Cardiac muscle cell (in vitro differentiated cells and primary cell): ENCODE data around the gene SGPP1. TPM values are rescaled to one million over a fixed set of nuclear protein-coding genes. Genes with fewer than 3 reads are reported as not detected.
"Not testable (repeated sequence)": the region's sequence is repeated elsewhere in the genome, so short reads cannot be mapped to it uniquely, and the experiment has no call there.

Experiments used
- DNase-seq, 2 donors: peaks; one replicate each; pipeline versions ENCODE4 v3.0.0 to v3.0.0-alpha.2; 2010 to 2017; ENCODE audit warnings: low read depth in 1 of 2, low spot score in 1 of 2
- H3K27ac ChIP-seq: fragments of 200-600 bp; sonication (generic); 2 replicates; pipeline ENCODE4 v1.5.1; 2016
- H3K27me3 ChIP-seq: fragments of 200-600 bp; sonication (generic); 2 replicates; pipeline ENCODE4 v1.6.0; 2016; ENCODE audit warnings: control low read depth
- H3K36me3 ChIP-seq: fragments of 200-600 bp; sonication (generic); 2 replicates; pipeline ENCODE4 v1.5.1; 2016; ENCODE audit warnings: control low read depth
- H3K4me1 ChIP-seq: fragments of 200-600 bp; sonication (generic); 2 replicates; pipeline ENCODE4 v1.8.1; 2017; ENCODE audit warnings: low read depth, mild to moderate bottlenecking, mixed run types
- H3K4me3 ChIP-seq: fragments of 200-600 bp; sonication (generic); 2 replicates; pipeline ENCODE4 v1.5.1; 2016; ENCODE audit warnings: mild to moderate bottlenecking
- H3K9me3 ChIP-seq: fragments of 200-600 bp; sonication (generic); 2 replicates; pipeline ENCODE4 v1.5.1; 2017; ENCODE audit warnings: low read depth, mild to moderate bottlenecking, control low read depth
- CTCF ChIP-seq: IDR thresholded peaks from 2 replicates; pipeline ENCODE4 v1.5.1; 2012; ENCODE audit warnings: low read depth, mild to moderate bottlenecking, low read length
- polyA plus RNA-seq: library from polyadenylated mRNA; unstranded; fragments of >200 nt; fragmentation: Nextera tagmentation; extraction: Ambion mirVana; gene quantifications from 2 replicates; pipeline ENCODE4 v1.2.1, GENCODE V29; 2016
- total RNA-seq: library from RNA; depleted of rRNA; stranded (reverse); fragments of >200 nt; gene quantifications from 2 replicates; pipeline ENCODE4 v1.2.3, GENCODE V29; 2016

Gene SGPP1
- total and polyA plus RNA-seq, 2 experiments from 2014 or later: 10.6 to 12.2 TPM

- peak overlapping the region; percentile 39 for H3K4me3 ChIP-seq
- H3K4me1 ChIP-seq: no peaks in the 10 kb centered on the region
- peak in 1 of 2 donors; percentile 14 for DNase-seq
- no peaks in the 10 kb centered on the region for H3K36me3 ChIP-seq
- no peak for TF ChIP-seq CTCF
- H3K27me3 ChIP-seq: no peaks in the 10 kb centered on the region
- H3K27ac ChIP-seq: peak overlapping the region; percentile 86
- no peaks in the 10 kb centered on the region for H3K9me3 ChIP-seq
Observed at GRCh38 chr14:63642656-63643382, 85.0 kb downstream of the SGPP1 start.

DNA sequence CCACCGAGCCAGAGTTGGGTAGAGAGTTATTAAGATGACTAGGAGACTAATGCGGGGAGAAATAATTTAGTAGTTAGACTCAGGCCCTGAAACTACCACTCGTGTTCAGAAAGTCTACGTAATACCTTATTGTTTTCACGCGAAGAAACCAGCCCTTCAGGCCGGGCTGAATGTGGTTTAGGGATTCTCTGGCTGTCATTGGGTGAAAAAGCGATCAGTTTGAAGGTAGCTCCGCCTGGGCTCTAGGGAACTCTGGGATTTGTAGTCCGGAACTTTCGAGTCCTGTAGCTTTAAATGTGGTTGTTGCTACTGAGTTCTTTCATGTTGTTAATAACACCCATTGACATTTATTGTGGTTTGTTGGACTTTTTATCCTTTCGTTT is 85.6 kb downstream of the SGPP1 start:
- no peaks in the 10 kb centered on the region for H3K27me3 ChIP-seq
- no peaks in the 10 kb centered on the region for H3K4me1 ChIP-seq
- H3K27ac ChIP-seq: peak overlapping the region; percentile 86
- H3K36me3 ChIP-seq: no peaks in the 10 kb centered on the region
- no peaks in the 10 kb centered on the region for H3K9me3 ChIP-seq
- no peak for TF ChIP-seq CTCF
- DNase-seq: peak; percentile 94 to 97
- peak overlapping the region; percentile 39 for H3K4me3 ChIP-seq

- Histone ChIP-seq H3K4me3 (peak within 1 kb of the TSS; percentile 39), H3K4me1 (no peaks in the 10 kb centered on the region), H3K9me3 (no peaks in the 10 kb centered on the region), H3K27ac (peak within 1 kb of the TSS; percentile 94), H3K27me3 (no peaks in the 10 kb centered on the region), H3K36me3 (no peaks in the 10 kb centered on the region)
- DNase-seq: peak; percentile 99 to 100
- peak; percentile 67 for TF ChIP-seq CTCF
Observed at GRCh38 chr14:63641473-63642228, 86.2 kb downstream of the SGPP1 start, which contains the start of gene WDR89. WDR89 (minus strand) TSS chr14:63641871; CDS start chr14:63599942, 41,929 bp downstream.

DNA sequence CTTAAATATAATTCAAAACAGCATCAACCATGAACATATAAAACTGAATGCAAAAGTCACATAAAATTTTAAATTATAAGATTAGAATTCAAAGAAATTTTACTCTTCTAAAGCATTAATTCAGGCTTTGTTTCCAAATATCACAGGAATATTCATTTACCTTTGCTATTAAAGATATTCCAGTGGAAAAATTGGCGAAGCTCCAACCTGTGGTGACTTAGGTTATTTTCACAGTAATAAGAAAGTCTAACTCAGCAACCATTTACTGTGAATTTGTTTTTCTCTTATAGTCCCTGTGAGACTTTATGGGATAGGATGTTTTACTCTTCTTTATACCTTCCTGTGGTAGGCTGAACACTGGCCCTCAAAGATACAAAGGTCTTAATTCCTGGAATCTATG is 89.4 kb downstream of the SGPP1 start:
- Histone ChIP-seq H3K36me3 (no peaks in the 10 kb centered on the region), H3K4me3 (no peak overlapping the region), H3K27ac (no peak overlapping the region), H3K4me1 (no peaks in the 10 kb centered on the region), H3K27me3 (no peaks in the 10 kb centered on the region), H3K9me3 (no peaks in the 10 kb centered on the region)
- no peak for DNase-seq
- no peak for TF ChIP-seq CTCF

GRCh38 chr14:63636094-63636635 is 91.7 kb downstream of the SGPP1 start:
- H3K27ac ChIP-seq, DNase-seq, H3K4me3 ChIP-seq, H3K9me3 ChIP-seq, H3K27me3 ChIP-seq, H3K36me3 ChIP-seq, H3K4me1 ChIP-seq: not testable (repeated sequence)

Other genes with a start within 250 kb of the SGPP1 start
- 8.5 and 15.5 TPM in 2 replicates for gene PPP2R5E, start 184.7 kb downstream of the SGPP1 start, total RNA-seq
- 22.7 and 24.8 TPM in 2 replicates for gene PPP2R5E, start 184.7 kb downstream of the SGPP1 start, polyA plus RNA-seq
- 9.0 and 10.4 TPM in 2 replicates for gene WDR89, start 86.2 kb downstream of the SGPP1 start, total RNA-seq
- 11.7 and 14.0 TPM in 2 replicates for gene WDR89, start 86.2 kb downstream of the SGPP1 start, polyA plus RNA-seq
- gene SYNE2, start 124.9 kb upstream of the SGPP1 start, total RNA-seq: 59.6 and 95.2 TPM in 2 replicates
- gene SYNE2, start 124.9 kb upstream of the SGPP1 start, polyA plus RNA-seq: 36.0 and 48.4 TPM in 2 replicates